GM20431 (cell line): ENCODE data around the gene EPHA2.
"Not testable (repeated sequence)": the region's sequence is repeated elsewhere in the genome, so short reads cannot be mapped to it uniquely, and the experiment has no call there.

Source experiments
- in situ Hi-C: fragments of 300-500 bp; cut with MseI, MboI; formaldehyde crosslinking; loops from one replicate; pipeline ENCODE4 v1.15.0; 2020; ENCODE audit warnings: low sequenced_read_pairs; ENCODE audit not compliant: unreplicated experiment

The EPHA2 gene

DNA sequence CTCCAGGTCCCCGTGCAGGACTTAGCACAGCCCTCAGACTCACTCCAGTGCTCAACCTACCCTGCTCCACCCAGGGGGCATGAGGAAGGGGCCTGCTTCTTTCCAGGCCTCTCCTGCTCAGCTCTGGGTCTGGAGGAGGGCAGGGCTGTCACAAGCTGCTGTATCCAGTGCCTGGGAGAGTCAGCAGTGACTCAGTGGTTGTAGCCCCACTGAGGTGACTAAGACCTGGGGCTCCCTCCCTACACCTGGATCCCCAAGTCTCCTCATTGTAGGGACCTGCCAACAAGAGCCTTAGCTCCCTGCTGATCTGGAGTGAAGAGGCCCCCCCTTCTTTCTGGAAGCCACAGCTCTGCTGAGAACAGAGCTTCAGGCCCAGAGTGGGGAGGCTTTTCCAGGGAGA, 46.3 kb downstream of the EPHA2 start:
- in situ Hi-C loops: no loop called here

DNA sequence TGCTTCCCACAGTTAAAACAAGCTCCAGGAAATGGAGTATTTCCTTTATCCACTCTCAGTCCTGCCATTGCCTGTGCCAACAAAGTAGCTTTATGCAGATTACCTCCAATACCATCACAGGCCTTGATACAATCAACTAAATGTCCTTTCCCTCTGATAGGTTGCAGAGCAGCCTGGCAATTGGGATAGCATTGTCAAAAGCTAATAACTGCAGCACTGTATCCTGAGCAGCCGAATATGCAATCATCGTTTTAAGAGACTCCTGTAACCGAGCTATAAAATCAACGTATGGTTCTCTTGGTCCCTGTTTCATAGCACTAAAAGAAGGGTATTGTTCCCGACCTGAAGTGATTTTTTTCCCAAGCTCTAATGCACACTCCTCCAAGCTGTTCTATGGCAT, 48.8 kb downstream of the EPHA2 start:
- in situ Hi-C loops: not testable (repeated sequence)

DNA sequence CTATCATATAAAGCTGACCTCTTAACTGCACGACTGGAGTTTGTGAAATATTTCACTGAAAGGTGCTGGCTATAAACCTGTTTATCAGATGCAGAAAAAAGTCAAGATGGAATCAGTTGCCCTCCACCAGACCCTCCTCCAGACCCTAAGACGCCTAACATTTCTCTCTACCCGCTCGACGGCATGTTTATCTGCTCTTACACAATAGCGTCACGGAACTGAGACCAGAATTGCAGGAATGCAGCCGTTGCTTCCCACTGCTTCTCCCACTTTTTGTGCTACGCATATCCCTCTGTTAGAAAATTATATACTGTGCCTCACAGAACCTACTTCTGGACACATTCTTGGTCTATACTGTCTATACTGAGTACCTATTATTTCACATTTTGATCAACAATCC, 54.2 kb downstream of the EPHA2 start:
- in situ Hi-C loops: no loop called here

DNA sequence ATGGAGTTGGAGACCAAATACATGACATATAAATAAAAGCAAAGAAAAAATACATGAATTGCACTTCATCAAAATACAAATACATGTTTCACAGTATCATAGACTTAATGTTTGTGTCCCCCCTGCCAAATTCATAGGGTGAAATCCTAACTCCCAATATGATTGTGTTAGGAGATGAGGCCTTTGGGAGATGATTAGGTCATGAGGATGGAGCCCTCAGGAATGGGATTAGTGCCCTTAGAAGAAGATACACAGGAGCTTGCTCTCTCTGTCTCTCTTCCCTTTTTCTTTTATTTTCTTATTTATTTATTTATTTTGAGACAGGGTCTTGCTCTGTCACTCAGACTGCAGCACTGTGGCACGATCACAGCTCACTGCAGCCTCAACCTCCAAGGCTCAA, 56.5 kb downstream of the EPHA2 start:
- in situ Hi-C loops: loop anchor here (25.0 kb wide), 1 partner anchor 263 kb away; the partner anchor contains the start of genes FBXO42 and SZRD1

DNA sequence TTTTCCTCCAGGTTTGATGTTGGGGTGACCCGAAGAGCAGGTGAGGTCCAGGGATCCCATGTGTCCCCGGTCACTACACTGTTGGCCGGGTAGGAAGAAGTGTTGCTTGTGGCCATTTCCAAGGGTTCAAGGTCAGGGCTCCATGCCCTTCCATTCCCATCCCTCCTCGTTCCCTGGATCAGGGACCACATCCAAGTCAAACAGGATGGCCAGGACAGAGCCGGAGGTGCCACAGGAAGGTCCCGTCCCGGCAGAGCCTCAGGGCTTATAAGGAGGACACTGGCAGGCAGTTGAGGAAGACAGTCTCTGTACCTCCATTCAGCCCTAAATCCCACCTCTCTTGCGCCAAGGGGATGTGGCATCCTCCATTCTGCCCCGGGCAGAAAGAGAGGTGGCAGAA, 60.4 kb downstream of the EPHA2 start:
- in situ Hi-C loops: loop anchor here (25.0 kb wide), 1 partner anchor 267 kb away; the partner anchor contains the start of genes FBXO42 and SZRD1

DNA sequence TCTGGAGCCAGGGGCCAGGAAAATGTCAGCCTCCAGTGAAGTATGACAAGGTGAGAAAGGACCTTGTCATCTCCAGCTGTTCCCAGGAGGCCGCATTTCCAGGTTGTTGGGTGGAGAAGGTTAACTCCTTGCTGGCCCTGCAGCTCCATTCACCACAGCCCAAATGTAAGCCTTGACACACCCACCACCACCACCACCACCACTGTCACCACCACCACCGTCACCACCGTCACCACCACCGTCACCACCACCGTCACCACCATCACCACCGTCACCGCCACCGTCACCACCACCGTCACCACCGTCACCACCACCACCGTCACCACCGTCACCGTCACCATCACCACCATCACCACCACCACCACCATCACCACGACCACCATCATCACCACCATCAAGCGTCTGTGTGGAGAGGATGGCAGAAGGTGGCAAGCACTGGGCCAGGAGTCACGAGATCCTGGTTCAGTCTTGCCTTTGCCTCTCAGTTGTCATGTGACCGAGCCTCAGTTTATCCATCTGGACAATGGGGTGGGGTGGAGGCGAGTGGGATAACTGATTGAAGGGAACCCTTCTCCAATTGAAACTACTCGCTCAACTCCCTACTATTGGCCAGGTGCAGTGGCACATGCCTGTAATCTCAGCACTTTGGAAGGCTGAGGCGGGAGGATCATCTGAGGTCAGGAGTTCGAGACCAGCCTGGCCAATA, 61.3 kb downstream of the EPHA2 start:
- in situ Hi-C loops: loop anchor here (25.0 kb wide), 1 partner anchor 268 kb away; the partner anchor contains the start of genes FBXO42 and SZRD1

DNA sequence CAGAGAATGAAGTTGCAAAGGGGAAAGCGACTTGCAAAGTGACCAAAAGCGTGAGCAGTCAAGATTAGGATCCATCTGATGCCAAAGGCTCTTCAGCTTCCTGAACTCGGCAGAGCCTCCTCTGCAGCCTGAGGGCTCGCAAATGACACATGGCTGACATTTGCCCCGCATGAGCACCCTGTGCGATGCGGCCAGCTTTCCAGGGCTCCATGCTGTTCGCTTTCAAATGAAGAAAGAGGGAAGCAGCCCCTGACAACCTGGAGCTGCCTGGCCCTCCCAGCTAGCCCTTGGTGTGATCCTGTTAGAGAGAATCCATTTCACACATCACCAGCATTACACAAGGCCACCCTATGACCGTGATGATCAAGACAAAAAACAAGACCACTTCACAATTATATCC, 62.3 kb downstream of the EPHA2 start:
- in situ Hi-C loops: loop anchor here (25.0 kb wide), 1 partner anchor 269 kb away; the partner anchor contains the start of genes FBXO42 and SZRD1

DNA sequence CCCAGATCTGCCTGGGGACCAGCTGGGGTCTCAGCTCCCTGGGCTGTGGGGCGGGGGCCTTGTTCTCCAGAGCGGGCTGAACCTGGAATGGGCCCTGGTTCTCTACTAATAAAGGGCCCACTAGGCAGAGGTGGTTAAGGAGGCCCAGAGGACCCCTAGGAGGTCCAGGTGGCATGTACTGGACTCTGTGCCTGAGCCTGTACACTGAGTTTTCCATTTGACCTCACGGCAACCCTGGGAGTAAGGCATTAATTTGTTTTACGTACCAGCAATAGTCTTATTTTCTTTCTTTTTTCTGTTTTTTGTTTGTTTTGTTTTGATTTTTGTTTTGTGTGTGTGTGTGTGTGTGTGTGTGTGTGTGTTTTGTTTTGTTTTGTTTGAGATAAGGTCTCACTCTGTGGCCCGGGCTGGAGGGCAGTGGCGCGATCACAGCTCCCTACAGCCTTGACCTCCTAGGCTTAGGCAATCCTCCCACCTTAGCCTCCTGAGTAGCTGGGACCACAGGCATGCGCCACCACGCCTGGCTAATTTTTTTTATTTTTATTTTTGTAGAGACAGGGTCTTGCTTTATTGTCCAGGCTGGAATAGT, 62.9 kb downstream of the EPHA2 start:
- in situ Hi-C loops: loop anchor here (25.0 kb wide), 1 partner anchor 269 kb away; the partner anchor contains the start of genes FBXO42 and SZRD1

DNA sequence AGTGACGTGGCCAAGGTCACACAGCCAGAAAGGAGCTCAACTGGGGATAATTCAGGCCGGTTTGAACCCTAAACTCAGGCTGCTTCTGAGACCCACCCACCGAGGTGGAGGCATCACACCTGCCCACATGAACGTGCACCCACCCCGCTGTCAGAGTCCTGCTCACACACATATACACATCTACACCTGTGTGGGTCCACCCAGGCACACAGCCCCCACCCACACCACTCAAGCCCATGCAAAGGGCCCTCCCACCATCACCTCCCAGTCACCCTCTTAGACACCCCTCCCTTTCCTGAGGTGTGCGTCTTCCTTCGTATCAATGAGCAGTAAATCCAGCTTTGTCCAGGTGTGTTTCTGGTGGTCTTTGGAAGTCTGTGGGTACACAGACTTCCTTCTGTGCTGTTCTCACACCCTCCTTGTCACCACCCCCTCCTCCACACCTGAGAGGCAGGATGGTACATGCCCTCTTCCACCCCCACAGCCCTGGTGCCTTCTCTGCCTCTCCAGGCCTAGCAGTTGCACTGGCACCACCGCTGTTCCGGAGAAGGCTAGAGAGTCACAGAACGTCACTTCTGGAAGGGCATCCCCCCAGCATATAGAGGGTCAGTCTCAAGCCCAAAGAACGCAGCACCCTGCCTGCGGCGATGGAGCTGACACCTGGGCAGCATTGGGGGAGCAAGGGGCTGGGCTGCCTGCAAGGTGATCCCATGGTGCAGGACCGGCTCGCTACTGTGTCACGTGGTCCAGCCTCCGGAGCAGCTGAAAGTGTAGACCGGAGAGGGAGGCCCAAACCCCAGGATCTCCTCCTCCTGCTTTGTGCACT, 63.6 kb downstream of the EPHA2 start:
- in situ Hi-C loops: loop anchor here (25.0 kb wide), 1 partner anchor 270 kb away; the partner anchor contains the start of genes FBXO42 and SZRD1

DNA sequence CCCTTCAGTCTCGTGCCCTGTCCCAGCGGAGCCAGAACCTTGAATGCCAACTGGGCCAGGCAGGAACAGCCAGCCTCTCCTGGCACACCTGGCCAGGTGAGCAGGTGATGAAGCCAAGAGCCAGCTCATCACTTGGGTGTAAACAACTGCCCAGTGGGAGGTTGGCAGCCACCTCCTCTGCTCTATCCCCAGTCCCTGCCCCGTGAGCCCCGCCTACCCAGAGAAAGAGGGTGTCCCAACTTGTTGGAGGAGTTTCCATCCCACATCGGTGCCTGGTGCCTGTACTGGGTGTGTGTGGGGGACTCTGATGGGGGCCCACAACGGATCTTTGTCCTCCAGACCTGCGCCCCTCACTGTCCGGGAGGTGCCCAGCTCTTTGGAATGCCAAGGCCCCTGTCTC, 64.6 kb downstream of the EPHA2 start:
- in situ Hi-C loops: loop anchor here (25.0 kb wide), 1 partner anchor 271 kb away; the partner anchor contains the start of genes FBXO42 and SZRD1

DNA sequence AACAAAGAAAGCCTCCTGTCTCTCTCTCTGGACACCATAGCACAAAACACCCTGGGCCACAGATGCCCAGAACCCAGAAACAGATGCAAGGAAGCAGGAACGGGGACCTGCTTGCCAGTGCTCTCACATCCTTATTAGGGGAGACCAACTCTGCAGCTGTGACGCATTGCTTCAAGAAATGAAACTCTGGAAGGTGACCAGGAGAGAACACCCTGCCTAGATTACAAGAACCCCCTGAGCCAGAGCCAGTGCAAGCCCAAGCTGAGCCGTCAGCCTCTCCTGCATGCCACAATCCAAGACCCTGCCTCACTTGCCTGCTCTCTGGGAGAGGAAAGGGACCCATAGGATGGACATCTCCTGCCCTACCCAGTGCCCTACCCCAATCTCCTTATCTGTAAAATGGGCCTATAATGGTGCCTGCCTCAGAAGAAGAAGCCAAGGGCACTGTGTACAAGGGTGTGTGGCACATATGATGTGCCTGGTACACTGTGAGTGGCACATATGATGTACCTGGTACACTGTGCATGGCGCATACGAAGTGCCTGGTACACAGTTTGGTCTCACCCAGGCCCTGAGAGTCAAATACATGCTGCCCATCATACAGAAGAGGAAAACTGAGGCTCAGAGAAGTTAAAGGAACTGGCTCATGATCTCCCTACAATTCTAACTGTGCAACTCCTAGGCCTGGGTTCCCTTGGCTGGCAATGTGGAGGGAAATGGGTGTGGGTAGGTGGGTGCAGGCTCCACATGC, 65.6 kb downstream of the EPHA2 start:
- in situ Hi-C loops: loop anchor here (25.0 kb wide), 1 partner anchor 272 kb away; the partner anchor contains the start of genes FBXO42 and SZRD1

DNA sequence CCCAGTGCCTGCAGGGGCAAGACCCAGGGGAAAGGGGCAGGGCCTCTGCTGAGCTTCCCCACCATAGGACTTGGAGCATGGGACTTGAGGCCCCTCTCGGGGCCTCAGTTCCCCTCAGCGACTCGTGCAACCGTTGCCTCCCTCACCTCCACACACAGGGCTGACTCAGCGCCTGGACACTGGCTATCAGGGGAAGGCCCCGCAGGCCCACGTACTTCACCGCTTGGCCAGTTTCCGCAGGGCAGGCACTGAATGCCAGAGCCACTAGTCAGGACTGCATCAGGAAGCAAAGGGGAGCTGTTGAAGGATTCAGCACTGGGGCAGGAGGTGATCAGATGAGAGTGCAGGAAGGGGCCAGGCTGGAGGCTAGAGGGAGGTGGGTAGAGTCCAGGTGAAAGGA, 66.9 kb downstream of the EPHA2 start:
- in situ Hi-C loops: loop anchor here (25.0 kb wide), 1 partner anchor 273 kb away; the partner anchor contains the start of genes FBXO42 and SZRD1

DNA sequence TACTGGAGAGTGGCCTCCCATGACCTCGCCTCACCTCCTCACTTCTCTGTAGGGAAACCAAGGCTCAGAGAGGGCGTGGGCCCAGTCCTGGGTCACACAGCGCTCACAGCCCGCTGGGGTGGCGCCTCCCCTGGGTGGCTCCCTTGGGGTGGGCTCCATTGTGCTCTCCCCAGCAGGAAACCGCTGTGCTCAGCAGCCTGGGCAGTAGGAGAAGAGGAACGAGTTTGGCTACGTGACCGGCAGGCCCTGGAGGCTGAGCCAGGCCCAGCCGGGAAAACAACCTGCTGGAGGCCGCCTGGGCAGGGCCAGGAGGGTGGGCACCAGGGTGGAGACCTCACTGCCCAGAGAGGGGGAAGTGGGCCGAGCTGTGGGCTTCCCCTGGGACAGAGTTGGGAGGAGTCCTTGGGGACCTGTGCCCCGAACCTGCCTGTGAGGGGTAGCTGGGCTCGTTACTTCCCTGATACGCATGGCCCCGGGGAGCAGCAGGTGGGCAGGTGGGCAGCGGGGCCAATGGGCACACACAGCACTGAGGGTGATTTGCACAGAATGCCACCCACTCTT, 67.4 kb downstream of the EPHA2 start:
- in situ Hi-C loops: loop anchor here (25.0 kb wide), 1 partner anchor 274 kb away; the partner anchor contains the start of genes FBXO42 and SZRD1

DNA sequence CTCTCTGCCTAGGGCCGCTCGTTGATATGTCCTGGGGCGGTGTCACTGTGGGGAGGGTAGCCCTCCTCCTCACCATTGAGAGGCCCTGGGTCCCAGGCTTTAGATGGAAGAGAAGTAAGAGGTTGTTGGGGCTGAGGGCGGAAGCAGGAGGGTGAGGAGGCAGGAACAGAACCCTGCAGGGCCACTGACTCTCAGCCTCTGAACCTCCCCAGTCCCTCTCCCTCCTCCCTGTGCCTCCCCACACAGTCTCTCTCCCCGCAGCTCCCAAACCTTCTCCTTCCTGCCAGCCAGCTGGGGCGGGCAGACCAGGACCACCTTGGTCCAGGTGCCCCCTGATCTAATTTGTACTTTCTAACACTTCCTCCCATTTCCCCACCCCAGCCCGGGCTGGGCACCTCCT, 68.1 kb downstream of the EPHA2 start:
- in situ Hi-C loops: loop anchor here (25.0 kb wide), 1 partner anchor 275 kb away; the partner anchor contains the start of genes FBXO42 and SZRD1

DNA sequence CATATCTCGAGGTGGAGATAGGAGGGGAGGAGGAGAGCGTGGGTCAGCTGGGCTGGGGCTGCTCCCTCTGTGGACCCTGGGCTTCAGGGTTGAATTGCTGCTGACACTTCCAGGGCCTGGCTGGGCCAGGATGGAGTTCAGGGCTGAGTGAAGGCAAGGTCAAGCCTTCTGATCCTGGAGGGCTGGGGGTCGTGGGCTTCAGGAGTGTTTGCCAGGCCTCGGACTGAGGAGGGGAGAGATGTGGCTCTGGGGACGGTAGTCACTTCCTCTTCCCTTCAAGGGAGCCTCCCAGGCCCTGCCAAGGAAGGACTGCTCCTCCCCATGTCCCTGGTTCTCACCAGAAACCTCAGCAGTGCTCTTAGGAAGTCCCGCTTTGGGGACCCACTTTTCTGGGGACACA, 70.3 kb downstream of the EPHA2 start:
- in situ Hi-C loops: loop anchor here (25.0 kb wide), 1 partner anchor 277 kb away; the partner anchor contains the start of genes FBXO42 and SZRD1

DNA sequence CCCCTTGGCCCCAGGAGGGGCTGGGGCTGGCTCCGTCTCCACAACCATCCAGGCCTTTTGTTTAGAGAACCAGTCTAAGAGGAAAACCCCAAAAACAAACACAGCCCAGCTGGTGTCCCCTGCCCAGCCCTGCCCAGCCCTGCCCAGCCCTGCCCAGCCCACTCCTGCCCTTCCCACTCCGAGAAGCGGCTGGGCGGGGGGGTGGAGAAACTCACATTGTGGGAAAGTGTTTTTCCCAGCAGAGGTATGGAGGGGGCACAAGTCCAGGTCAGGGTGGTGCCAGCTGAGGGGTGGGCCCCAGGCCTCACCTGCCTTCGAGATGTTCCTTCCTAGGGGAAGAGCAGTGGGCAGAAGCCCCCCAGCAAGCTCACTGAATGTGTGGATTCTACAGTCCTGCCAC, 72.4 kb downstream of the EPHA2 start:
- in situ Hi-C loops: loop anchor here (5.0 to 25.0 kb wide), 2 partner anchors 104 to 279 kb away; partner anchors contain the start of genes FBXO42 and SZRD1

DNA sequence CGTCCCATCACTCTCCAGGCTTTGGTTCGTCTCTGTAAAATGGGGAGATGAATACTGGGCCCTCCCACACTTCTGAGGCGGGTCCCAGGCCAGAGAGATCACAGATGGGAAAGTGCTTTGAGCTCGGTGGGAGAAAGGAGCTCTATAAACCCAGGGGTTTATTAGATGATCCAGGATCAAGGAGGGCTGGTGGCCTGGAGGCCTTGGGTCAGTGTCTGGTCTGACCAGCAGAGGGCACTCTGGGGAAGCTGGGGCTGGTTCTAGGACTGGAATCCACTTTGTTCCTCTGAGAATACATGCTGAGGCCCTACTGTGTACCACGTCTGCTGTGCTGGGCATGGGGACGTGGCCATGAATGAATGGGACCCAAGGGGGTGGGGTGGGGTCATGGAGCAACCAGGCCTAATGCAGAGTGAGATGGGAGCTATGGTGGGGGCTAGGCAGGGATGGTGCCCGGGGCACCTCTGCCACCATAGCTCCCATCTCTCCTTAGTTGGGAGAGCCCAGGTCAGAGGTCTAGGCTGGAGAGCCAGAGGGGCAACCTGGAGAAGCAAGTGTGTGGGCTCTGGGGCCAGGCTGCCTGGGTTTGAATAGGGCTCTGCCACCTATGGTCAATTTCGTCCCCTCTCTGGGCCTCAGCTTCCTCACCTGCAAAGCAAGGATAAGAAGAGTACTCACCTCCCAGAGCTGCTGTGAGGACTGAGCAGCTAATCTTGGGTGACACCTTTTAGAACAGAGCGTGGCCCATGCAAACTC, 73.4 kb downstream of the EPHA2 start:
- in situ Hi-C loops: loop anchor here (5.0 to 25.0 kb wide), 2 partner anchors 105 to 280 kb away; partner anchors contain the start of genes FBXO42 and SZRD1

DNA sequence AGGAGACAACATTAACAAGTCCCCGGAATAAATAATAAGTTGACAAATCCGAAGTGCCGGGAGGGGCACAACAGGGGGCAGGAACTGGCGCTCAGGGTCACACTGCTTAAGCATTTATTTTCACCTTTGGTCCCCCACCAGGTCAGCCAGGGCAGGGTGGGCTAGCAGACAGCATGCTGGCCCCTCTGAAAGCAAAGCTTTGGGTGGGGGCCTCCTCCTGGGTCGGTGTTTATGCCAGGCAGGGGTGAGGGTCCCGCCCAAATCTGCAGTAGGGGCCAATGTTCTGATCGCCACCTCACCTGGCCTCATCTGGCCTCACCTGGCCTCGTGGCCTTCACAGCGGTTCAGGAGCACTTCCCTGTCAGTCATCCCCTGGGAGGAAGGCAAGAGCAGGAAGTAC, 74.2 kb downstream of the EPHA2 start:
- in situ Hi-C loops: loop anchor here (5.0 to 25.0 kb wide), 2 partner anchors 106 to 281 kb away; partner anchors contain the start of genes FBXO42 and SZRD1
